Activated effector memory CD4-positive, alpha-beta T cell treated with anti-CD3 and anti-CD28 coated beads, Interleukin-2, amount 50 U/mL, for 16 hours (primary cell): ENCODE results near the gene PARD6B.

Experiments
- DNase-seq: peaks from one replicate; pipeline ENCODE4 v3.0.0-alpha.2; 2020

The PARD6B gene

DNA sequence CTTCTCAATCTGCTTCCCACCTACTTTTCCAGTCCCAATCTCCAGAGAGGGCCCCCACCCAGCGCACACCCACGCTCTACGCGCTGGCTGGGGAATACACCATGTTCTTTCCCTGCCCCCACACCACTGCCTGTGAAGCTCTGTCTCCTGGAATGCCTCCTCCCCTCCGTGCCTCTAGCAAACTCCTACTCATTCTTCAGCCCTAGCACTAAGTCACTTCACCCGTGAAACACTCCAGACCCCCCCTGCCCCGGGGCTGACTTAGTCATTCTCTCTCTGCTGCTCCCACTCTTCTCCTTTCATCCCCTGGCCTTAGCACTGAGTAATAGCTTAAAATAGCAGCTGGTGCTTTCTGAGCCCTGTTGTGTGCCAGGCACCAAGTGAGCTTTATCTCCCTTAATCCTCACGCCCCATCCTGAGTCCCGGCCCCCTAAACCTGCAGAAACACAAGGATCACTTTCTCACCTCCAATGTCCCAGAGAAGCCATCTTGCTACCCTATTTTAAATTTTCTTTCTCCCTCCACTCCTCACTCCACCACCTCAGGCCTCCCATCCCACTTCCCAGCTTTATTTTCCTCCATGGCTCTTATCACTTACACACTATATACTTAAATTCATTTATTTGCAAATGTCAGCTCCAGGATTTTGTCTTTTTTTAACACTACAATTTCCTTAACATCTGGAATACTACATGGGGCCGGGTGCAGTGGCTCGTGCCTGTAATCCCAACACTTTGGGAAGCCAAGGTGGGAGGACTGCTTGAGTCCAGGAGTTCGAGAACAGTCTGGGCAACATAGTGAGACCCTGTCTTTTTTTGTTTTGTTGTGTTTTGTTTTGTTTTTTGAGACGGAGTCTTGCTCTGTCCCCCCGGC lies 6.3 kb upstream of the PARD6B start:
- DNase-seq = peak; percentile 90

DNA sequence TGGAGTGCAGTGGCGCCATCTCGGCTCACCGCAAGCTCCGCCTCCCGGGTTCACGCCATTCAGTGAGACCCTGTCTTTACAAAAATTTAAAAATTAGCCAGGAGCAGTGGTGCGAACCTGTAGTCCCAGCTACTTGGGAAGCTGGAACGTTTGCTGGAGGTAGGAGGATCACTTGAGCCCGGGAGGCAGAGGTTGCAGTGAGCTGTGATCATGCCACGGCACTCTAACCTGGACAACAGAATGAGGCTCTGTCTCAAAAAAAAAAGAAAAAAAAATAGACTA lies 5.7 kb upstream of the PARD6B start:
- no peak for DNase-seq

GRCh38 chr20:50726955-50727791 lies 4.2 kb upstream of the PARD6B start:
- DNase-seq = no peak

- DNase-seq = no peak
These were observed 3.4 kb upstream of the PARD6B start for GRCh38 chr20:50727792-50728485.

DNA sequence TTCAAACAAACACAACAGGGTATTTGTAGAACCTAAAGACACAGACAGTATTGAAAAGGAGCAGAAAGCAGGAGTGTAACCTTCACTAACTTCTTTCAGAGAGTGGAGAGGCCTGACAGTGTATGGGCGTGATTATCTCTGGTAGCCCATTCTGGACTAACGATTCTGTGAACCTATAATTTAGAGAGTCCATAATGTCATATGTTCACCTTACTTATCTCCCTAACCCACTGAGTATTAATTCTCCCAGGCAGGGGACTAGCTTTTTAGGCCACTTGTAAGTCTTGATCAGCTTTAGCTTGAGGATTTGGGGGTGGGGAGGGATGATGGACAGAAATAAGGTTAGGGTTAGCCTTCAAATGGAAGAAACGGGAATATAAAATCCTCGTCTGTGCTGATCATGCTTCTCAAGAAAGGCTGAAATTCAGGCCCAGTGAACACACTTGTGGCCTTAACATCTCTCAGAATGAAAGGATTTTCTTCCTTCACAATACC lies 2.8 kb upstream of the PARD6B start:
- DNase-seq = no peak

- DNase-seq = no peak
These were observed 2.2 kb upstream of the PARD6B start for GRCh38 chr20:50728981-50729874.

GRCh38 chr20:50729901-50730764 lies 1.2 kb upstream of the PARD6B start:
- DNase-seq = peak; percentile 61

DNA sequence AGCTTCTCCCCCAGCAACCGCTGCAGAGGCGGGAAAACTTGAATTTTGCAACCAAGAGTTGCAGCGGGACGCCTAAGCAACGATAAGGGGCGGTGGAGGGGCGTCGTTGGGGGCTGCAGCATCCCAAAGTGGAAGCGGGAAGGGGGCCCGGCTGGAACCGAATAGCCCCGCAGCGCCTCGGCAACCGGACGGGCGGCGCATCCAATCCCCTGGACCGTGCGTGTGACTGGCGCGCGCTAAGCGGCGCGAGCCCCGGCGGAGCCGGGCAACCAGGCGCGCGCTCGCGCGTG lies 670 bp upstream of the PARD6B start:
- no peak for DNase-seq

DNA sequence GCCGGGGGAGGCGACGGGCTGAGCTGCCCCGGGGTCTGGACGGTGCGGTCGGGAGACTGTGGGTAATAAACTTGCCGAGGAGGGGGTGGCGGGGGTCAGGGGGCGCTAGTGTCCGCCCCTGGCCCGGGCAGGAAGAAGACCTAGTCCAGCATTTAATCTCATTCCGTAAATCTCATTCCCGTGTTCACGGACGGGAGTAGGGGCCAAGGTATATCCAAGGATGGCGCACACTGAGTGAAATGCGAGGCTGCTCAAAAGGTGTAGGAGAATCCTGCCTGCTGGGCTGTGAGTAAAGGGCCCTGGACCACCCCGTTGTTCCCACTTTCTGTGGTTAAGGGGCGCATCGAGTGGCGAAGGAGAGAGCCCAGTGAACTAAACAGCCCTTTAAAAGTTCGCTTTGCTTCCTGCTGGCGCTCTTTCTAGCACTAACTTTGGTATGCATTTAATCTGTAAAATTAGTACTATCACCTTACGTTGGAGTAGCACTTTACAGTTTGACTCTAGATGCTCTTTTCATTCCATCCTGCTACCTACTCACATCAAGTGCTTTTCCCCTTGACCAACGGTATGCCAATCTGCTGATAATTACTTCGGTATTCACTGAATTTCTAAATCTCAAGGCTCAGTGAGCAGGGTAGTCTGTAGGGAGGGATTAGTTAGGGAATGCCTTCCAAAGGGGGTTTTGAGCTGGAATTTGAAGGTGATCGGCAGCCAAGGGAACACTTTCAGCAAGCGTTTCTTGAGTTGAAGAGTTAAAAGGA lies 730 bp downstream of the PARD6B start:
- DNase-seq = peak; percentile 65

DNA sequence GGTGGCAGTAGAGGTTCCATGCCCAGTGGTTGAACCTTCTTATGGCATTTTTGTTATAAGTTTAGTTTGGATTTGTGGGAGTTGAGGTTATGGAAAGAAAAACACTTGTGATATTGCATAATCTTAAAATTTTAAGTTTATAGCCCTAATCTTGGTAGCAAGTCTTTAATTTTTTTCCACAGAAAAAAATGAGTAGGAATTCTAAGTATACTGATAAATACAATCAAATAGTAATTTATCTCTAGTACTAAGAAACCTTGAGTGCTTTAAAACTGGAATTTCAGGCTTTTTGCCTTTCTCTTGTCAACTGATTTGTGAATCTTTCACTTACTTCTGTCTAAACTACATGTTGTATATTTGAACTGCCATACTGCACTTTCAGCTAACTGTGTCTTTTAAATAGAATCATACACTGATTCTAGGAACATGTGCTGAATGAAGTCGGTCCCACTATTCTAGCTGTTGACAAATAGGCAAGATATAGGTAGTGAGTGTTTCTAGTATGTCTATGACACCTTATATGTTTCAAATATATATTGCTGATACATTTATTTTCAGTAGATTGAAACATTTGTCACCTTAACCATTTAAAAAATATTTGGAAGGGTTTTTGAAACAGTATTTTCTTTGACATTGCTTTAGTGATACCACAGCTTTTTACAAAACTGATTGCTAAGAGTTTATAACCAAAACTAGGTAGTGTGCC lies 2.4 kb downstream of the PARD6B start:
- DNase-seq = no peak

DNA sequence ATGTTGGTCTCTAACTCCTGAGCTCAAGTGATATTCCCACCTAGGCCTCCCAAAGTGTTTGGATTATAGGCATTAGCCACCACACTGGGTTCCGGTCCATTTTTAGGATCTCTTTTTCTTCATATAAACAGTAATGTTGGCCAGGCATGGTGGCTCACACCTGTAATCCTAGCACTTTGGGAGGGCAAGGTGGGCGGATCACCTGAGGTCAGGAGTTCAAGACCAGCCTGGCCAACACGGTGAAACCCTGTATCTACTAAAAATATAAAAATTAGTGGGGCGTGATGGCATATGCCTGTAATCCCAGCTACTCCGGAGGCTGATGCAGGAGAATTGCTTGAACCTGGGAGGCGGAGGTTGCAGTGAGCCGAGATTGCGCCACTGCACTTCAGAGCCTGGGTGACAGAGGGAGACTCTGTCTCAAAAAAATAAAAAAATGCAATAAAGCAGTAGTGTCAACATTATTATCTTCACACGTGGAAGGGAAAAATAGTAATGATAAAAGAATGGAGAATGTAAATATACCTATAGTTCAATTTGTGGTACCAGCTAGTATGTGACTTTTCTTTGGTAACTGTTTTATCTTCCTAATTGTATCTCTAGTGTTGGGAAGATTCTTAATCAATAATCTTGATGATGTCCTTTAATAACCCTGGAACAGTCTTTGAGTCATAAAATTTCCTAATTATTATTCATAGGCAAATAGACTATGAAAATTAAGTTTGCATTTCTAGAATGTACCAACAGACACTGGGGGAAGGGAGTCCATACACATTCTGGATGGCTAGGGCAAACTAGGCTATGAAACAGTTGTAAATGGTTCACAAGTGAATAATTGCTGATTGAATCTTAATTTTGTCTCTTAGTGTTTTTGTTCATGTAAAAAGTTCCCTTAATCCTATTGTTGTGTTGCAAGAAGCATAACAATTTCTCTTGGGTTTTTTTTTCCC lies 3.6 kb downstream of the PARD6B start:
- DNase-seq = no peak

DNA sequence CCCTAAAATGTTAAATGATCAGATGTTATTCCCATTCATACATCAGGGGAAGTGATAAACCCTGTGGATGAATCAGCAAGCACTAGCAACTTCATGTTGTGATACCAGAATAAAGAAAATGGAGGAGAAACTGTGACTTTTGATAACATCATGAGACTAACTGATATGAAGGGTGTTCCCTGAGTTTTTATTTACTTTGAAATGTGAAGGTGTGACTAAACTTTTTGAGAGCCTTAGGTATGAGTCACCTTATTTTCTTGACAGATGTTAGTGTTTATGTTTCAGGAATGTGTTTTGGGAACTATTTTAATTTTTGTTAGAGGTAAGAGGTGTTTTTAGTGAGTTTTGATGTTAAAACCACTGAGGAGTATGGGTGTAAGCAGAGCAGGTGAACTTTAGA lies 4.4 kb downstream of the PARD6B start:
- no peak for DNase-seq

- DNase-seq = no peak
These were observed 6.0 kb downstream of the PARD6B start for GRCh38 chr20:50737352-50737751.

DNA sequence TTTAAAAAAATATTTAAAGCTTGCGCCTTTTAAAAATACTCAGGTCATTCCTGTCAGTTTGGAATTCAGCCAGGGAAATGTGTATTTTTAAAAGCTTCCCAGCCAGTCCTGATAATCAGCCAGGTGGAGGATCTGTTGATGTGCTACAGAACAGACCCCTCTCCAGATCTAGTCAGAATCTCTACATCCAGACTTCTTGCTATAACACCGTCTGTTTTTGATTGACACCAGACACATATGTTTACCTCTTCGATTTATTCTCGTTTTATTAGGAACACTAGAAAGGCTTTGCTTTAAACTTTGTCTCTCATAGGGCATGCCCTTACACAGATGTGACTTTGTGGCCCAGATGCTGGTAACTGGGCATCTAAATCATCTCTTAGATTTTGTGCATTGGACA lies 11.7 kb downstream of the PARD6B start:
- DNase-seq = no peak

- no peak for DNase-seq
These were observed 12.9 kb downstream of the PARD6B start for GRCh38 chr20:50744143-50744792.

GRCh38 chr20:50745634-50746137 lies 14.3 kb downstream of the PARD6B start:
- no peak for DNase-seq

DNA sequence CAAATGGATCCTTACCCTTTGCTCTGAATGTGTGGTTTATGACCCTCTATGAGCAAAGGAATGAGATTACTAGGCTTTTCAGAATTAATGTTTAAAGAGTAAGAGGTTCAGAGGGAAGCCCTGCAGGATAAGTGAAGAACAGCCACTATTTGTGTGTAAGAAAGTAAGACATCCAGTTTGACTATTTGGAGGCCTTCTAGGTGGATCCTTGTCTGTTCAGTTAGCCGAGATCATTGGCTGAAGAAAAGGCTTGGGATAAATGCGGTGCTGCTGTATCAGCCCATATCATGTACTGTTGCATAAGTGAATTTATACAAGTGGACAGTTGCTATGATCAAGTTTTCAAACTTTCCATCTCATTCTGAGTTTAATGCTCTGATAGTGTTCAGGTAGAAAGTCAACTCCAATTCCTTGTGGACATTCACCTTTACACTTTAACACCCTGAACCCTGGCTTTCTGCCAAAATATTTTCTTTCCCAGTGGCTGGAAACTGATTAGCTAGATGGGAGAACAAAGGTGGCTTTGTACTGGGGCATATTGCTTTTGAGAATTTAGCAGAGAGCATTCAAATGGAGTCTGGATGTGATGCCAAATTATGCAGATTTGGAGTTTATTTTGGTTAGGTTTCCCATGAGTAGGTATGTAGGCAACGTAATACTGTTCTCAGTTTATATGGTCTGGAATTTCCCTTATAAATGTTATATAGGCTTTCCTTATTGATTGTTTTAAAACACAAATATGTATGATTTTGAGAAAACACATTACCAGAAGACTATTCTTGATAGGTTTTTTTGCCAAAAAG lies 15.0 kb downstream of the PARD6B start:
- DNase-seq = no peak
